Measurements from ENCODE around the gene KCTD6.

DNA sequence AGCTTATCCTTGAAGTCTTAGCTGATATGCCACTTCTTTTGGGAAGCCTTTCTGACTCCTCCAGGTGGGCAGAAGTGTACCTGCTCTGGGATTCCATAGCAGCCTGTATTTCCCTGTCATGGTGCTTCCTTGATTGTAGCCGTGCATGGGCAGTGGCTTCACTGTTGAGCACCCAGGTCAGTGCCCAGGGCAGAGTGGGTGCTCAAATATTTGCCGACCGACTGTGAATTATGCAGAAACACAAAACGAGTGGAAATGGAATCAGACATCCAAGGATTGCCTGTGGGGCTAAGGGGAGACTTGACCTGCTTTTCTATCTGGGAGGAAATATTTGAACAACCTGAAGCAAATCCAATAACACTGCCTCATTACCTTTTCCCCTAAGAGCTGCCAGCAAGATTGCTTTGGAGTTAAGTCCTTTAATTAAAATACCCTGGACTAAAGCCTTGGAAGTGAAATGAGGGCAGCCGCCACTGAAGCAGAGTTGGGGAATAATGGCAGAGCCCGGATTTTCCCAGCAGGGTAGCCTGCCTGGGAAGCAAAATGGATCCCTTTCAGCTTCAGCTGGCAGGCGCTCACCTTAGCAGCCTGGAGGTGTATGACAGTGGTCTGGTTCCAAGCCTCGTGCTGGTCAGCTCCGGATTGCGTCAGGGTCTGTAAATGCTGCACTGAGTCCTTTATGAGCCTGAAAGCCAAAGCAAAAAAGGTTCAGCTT, 30.2 kb downstream of the KCTD6 start:
- TF ChIP-seq SIRT6 (IDR thresholded peaks at IDR 0.05; ENCODE audit: low read length): no peak
- TF ChIP-seq EP300 (IDR thresholded peaks at IDR 0.05; ENCODE audit: borderline replicate concordance in 1 of 2, low read depth in 2 of 2, low read length in 2 of 2): no peak
- TF ChIP-seq, protein P1, sequence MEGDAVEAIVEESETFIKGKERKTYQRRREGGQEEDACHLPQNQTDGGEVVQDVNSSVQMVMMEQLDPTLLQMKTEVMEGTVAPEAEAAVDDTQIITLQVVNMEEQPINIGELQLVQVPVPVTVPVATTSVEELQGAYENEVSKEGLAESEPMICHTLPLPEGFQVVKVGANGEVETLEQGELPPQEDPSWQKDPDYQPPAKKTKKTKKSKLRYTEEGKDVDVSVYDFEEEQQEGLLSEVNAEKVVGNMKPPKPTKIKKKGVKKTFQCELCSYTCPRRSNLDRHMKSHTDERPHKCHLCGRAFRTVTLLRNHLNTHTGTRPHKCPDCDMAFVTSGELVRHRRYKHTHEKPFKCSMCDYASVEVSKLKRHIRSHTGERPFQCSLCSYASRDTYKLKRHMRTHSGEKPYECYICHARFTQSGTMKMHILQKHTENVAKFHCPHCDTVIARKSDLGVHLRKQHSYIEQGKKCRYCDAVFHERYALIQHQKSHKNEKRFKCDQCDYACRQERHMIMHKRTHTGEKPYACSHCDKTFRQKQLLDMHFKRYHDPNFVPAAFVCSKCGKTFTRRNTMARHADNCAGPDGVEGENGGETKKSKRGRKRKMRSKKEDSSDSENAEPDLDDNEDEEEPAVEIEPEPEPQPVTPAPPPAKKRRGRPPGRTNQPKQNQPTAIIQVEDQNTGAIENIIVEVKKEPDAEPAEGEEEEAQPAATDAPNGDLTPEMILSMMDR (IDR thresholded peaks at IDR 0.05; ENCODE audit: control extremely low read depth in 1 of 3, insufficient read depth in 1 of 3, low read depth in 1 of 3, low read length in 3 of 3): no peak
- TF ChIP-seq, protein P2, sequence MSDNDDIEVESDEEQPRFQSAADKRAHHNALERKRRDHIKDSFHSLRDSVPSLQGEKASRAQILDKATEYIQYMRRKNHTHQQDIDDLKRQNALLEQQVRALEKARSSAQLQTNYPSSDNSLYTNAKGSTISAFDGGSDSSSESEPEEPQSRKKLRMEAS (IDR thresholded peaks at IDR 0.05): peak; percentile 58
- no peak for TF ChIP-seq EZH2 (IDR thresholded peaks at IDR 0.05; ENCODE audit: low read depth, low read length, severe bottlenecking)
- TF ChIP-seq TBP (IDR thresholded peaks at IDR 0.05; ENCODE audit: low read depth, low read length): no peak
- no peak for TF ChIP-seq SUZ12 (IDR thresholded peaks at IDR 0.05; ENCODE audit: low read length)
